ENCODE results near the gene SNN. TPM values are rescaled to one million over a fixed set of nuclear protein-coding genes. Genes with fewer than 3 reads are reported as not detected.

Gene SNN
- total RNA-seq, 1 donor from 2014 or later, result 11.2 TPM

DNA sequence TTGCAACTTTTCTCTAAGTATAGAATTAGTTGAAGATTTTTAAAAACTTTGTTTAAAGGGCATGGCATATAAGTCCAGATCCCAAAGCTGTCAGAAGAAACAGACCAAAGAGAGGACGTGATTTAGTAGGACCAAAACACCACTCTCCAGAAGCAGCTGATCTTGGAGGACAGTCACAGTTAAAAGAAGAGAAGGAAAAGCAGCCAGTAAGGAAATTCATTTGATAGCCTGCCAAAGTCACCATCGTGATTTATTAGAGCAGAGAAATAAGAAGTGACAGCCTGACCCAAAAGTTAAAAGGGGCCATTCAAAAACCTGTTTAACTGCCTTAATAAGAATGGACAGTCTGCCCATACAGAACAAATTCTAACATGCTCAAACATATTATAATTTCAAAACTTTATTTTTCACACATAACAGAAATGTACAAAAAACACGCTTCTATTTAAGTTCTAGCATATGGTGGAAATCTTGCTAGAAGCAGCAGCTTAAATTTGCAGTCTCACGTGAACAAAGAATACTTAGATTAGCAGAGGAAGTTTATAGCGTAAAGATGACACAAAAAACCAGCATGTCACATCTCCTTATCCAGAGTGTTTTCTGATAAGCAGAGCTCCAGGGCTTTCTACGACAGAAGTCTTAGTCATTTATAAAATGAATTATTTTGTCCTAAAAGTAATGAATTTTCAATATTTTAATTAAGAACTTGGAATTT is 37.2 kb downstream of the SNN start:
- no peak overlapping the region for H3K4me3 ChIP-seq (ENCODE audit: low read depth, low read length)
- no peak for DNase-seq (ENCODE audit: low read depth)
- TF ChIP-seq, protein P1, sequence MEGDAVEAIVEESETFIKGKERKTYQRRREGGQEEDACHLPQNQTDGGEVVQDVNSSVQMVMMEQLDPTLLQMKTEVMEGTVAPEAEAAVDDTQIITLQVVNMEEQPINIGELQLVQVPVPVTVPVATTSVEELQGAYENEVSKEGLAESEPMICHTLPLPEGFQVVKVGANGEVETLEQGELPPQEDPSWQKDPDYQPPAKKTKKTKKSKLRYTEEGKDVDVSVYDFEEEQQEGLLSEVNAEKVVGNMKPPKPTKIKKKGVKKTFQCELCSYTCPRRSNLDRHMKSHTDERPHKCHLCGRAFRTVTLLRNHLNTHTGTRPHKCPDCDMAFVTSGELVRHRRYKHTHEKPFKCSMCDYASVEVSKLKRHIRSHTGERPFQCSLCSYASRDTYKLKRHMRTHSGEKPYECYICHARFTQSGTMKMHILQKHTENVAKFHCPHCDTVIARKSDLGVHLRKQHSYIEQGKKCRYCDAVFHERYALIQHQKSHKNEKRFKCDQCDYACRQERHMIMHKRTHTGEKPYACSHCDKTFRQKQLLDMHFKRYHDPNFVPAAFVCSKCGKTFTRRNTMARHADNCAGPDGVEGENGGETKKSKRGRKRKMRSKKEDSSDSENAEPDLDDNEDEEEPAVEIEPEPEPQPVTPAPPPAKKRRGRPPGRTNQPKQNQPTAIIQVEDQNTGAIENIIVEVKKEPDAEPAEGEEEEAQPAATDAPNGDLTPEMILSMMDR (conservative IDR thresholded peaks at IDR 0.05; ENCODE audit: low read depth, low read length), result no peak

DNA sequence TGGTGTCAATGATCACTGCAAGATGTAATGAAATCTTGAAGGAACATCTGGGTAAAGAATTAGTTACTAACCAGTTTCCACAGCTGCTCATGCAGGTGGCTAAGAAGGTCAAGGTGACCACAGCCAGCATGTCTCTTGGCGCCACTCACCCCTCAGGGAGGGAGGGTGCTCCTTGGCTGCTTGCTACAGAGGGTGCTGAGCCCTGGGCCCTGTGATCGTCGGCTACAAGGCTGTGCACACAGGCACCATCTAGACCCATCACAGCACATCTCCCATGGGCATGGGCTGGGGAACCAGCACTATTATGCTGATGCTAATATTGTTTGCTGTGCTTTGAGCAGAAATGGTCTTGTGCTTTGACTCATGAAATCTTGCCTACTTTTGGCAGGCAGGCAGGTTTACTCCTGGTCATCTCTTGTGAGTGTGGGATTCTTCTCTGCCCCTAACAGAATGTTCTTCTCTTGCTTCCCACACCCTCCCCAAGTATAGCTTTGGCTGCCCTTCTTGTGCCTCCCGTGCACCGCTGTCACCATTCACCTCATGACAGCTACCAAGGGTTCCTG is 38.0 kb downstream of the SNN start:
- DNase-seq (ENCODE audit: low read depth), result no peak
- H3K4me3 ChIP-seq (ENCODE audit: low read depth, low read length), result no peak overlapping the region
- TF ChIP-seq, protein P1 (conservative IDR thresholded peaks at IDR 0.05; ENCODE audit: low read depth, low read length), result no peak

DNA sequence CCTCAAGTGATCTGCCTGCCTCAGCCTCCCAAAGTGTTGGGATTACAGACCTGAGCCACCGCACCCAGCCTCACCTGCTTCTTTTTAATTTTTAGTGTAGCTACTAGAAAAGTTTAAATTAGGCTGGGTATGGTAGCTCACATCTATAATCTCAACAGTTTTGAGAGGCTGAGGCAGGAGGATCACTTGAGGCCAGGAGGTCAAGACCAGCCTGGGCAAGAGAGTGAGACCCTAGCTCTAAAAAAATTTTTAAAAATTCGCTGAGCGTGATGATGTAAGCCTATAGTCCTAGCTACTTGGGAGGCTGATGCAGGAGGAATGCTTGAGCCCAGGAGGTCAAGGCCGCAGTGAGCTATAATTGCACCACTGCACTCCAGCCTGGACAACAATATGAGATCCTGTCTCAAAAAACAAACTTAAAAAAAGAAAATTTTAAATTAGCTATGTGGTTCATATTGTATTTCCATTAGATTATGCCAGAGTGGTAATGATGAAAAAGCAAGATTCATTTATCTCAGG is 39.5 kb downstream of the SNN start:
- TF ChIP-seq, protein P1 (conservative IDR thresholded peaks at IDR 0.05; ENCODE audit: low read depth, low read length), result no peak
- DNase-seq (ENCODE audit: low read depth), result no peak
- H3K4me3 ChIP-seq (ENCODE audit: low read depth, low read length), result no peak overlapping the region

DNA sequence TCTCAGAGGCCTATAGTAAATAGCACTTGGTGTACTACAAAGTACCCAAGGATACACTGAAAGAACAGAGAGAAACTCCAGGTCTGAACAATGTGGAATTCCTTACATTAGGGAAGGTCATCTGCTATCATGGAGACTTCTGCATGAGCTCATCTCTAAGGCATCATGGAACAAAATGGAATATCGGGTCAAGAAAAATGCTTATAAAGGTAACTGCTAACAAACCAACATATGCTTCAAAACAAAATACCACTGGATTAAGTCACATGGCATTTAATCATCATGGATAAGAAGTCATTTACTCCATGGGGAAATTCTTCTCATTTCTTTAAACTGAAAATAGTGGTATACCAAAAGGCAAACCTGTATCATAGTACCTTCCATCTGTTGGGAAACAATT is 40.2 kb downstream of the SNN start:
- TF ChIP-seq, protein P1 (conservative IDR thresholded peaks at IDR 0.05; ENCODE audit: low read depth, low read length), result no peak
- no peak overlapping the region for H3K4me3 ChIP-seq (ENCODE audit: low read depth, low read length)
- DNase-seq (ENCODE audit: low read depth), result no peak

DNA sequence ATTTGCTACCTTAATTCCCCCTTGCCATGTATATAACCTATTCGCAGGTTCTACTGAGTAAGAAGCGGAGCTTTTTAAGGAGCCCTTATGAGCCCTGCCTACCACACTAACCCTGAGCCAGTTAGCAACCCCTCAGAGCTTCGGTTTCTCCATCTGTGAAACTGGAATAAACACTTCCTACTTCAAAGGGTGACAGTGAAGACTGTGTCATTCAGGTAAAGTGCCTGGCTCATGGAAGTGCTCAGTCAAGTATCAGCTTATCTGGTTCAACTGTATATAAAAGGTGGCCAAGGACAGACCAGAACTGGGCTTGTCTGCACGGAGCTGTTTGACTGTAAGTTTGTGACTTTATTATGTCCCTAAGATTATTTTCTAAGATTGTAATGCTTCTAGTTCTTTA is 43.4 kb downstream of the SNN start:
- TF ChIP-seq, protein P1 (conservative IDR thresholded peaks at IDR 0.05; ENCODE audit: low read depth, low read length), result no peak
- no peak for DNase-seq (ENCODE audit: low read depth)
- no peak overlapping the region for H3K4me3 ChIP-seq (ENCODE audit: low read depth, low read length)

DNA sequence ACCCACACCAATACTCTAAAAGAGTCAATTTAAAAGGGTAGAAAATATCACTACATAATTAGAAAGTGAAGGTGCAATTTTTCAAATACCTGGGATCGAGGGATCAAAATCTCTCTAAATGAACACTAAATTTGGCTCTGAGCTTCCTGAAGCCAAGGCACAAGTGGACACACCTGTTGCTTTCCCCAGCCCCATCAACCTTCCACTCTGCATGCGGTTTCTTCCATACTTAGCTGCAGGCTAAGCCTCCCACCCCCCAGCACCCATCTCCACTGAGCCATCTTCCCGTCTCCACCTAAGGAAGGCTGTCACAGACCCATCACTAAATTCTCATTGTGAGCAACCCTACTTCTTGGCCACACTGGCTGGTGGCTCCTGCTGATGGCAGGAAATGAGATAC is 43.9 kb downstream of the SNN start:
- TF ChIP-seq, protein P1 (conservative IDR thresholded peaks at IDR 0.05; ENCODE audit: low read depth, low read length), result no peak
- DNase-seq (ENCODE audit: low read depth), result no peak

More for the DNA sequence above, 43.9 kb downstream of the SNN start:
- H3K4me3 ChIP-seq (ENCODE audit: low read depth, low read length), result no peak overlapping the region

All from epithelial cell of proximal tubule (primary cell).